Measurements from ENCODE around the gene NACC1.

NACC1 gene

GRCh38 chr19:13150187-13150930, 32.3 kb downstream of the NACC1 start, which contains the start of the genes IER2 and STX10 (continued):
- TF ChIP-seq ZNF18 (tag by site-specific recombination; IDR thresholded peaks at IDR 0.05) (no peak), ZNF530 (tag by site-specific recombination; IDR thresholded peaks at IDR 0.05; ENCODE audit: low read depth) (no peak), ZNF202 (tag by site-specific recombination; IDR thresholded peaks at IDR 0.05; ENCODE audit: borderline replicate concordance) (no peak), ZNF266 (tag by site-specific recombination; IDR thresholded peaks at IDR 0.05; ENCODE audit: low read depth) (no peak), ZNF701 (tag by site-specific recombination; IDR thresholded peaks at IDR 0.05) (no peak), ZNF561 (tag by site-specific recombination; IDR thresholded peaks at IDR 0.05; ENCODE audit: borderline replicate concordance) (no peak), PRDM4 (tag by site-specific recombination; IDR thresholded peaks at IDR 0.05) (no peak; the same call in none of the 2 replicates), ZBTB10 (tag by site-specific recombination; IDR thresholded peaks at IDR 0.05) (peak; percentile 72; the same call in 1 of the 2 replicates), ZNF501 (tag by site-specific recombination; IDR thresholded peaks at IDR 0.05) (no peak), KLF9 (tag by site-specific recombination; IDR thresholded peaks at IDR 0.05; ENCODE audit: low read depth) (peak; percentile 94), ZNF645 (tag by site-specific recombination; IDR thresholded peaks at IDR 0.05) (no peak), PRDM6 (tag by site-specific recombination; IDR thresholded peaks at IDR 0.05) (no peak), ZNF677 (tag by site-specific recombination; IDR thresholded peaks at IDR 0.05) (no peak), ZNF660 (tag by site-specific recombination; IDR thresholded peaks at IDR 0.05) (peak; percentile 71), ZSCAN23 (tag by site-specific recombination; IDR thresholded peaks at IDR 0.05) (no peak), ZNF324 (tag by site-specific recombination; IDR thresholded peaks at IDR 0.05) (peak; percentile 12; the same call in 1 of the 2 replicates), TCF7L2 (IDR thresholded peaks at IDR 0.05; ENCODE audit: borderline replicate concordance, low read depth, low read length) (no peak), ZNF184 (tag by site-specific recombination; IDR thresholded peaks at IDR 0.05) (no peak; the same call in 1 of the 2 replicates), ZNF239 (tag by site-specific recombination; IDR thresholded peaks at IDR 0.05) (no peak), ZNF473 (tag by site-specific recombination; IDR thresholded peaks at IDR 0.05) (no peak), GLI2 (tag by site-specific recombination; IDR thresholded peaks at IDR 0.05; ENCODE audit: borderline replicate concordance, low read depth) (no peak), ZNF423 (tag by site-specific recombination; IDR thresholded peaks at IDR 0.05) (no peak), REST (tag by site-specific recombination; IDR thresholded peaks at IDR 0.05) (no peak), ZNF114 (tag by site-specific recombination; IDR thresholded peaks at IDR 0.05) (no peak), ZSCAN30 (tag by site-specific recombination; IDR thresholded peaks at IDR 0.05) (peak; percentile 16; the same call in 1 of the 2 replicates), ZNF707 (tag by site-specific recombination; IDR thresholded peaks at IDR 0.05) (no peak), ZNF394 (tag by site-specific recombination; IDR thresholded peaks at IDR 0.05; ENCODE audit: borderline replicate concordance) (no peak; the same call in 1 of the 2 replicates)
